DOHH2 (cell line): ENCODE measurements around the gene CLEC18B.

ENCODE experiments used
- H3F3A ChIP-seq: fragments of 200-600 bp; sonication (generic), shearing (Covaris generic); 2 replicates; pipeline ENCODE4 v1.6.0; 2016; ENCODE audit warnings: antibody characterized with exemption, mild to moderate bottlenecking; ENCODE audit not compliant: control insufficient read depth, insufficient read depth
- H3K27ac ChIP-seq: fragments of 200-600 bp; sonication (generic); 2 replicates; pipeline ENCODE4 v1.5.1; 2014; ENCODE audit warnings: low read depth, mild to moderate bottlenecking, low read length, moderate library complexity
- H3K27me3 ChIP-seq: fragments of 200-600 bp; sonication (generic); 2 replicates; pipeline ENCODE4 v1.6.1; 2014; ENCODE audit warnings: mild to moderate bottlenecking, low read length, mixed read lengths; ENCODE audit not compliant: control insufficient read depth
- H3K36me3 ChIP-seq: fragments of 200-600 bp; sonication (generic); 2 replicates; pipeline ENCODE4 v1.6.1; 2014; ENCODE audit warnings: mild to moderate bottlenecking, low read length, moderate library complexity, mixed read lengths; ENCODE audit not compliant: control insufficient read depth
- H3K4me1 ChIP-seq: fragments of 200-600 bp; sonication (generic); 2 replicates; pipeline ENCODE4 v1.6.1; 2014; ENCODE audit warnings: mild to moderate bottlenecking, low read length, mixed read lengths; ENCODE audit not compliant: control insufficient read depth
- H3K4me2 ChIP-seq: fragments of 200-600 bp; sonication (generic); 2 replicates; pipeline ENCODE4 v1.6.0; 2014; ENCODE audit warnings: mild to moderate bottlenecking, low read length, moderate library complexity
- H3K4me3 ChIP-seq: fragments of 200-600 bp; sonication (generic); 2 replicates; pipeline ENCODE4 v1.5.1; 2014; ENCODE audit warnings: mild to moderate bottlenecking, low read length, mixed read lengths
- H3K79me2 ChIP-seq: fragments of 200-600 bp; sonication (generic); 2 replicates; pipeline ENCODE4 v1.6.1; 2014; ENCODE audit warnings: mild to moderate bottlenecking, low read length, mixed read lengths; ENCODE audit not compliant: control insufficient read depth
- H3K9me2 ChIP-seq: fragments of 200-600 bp; sonication (generic); replicated peaks from 2 replicates; pipeline ENCODE4 v1.6.1; 2014; ENCODE audit warnings: mild to moderate bottlenecking, low read length, mixed read lengths; ENCODE audit not compliant: control insufficient read depth
- H3K9me3 ChIP-seq: fragments of 200-600 bp; sonication (generic); 2 replicates; pipeline ENCODE4 v1.6.1; 2014; ENCODE audit warnings: antibody characterized with exemption, low read length, mixed read lengths; ENCODE audit not compliant: control insufficient read depth, insufficient read depth
- H4K20me1 ChIP-seq: fragments of 200-600 bp; sonication (generic); 2 replicates; pipeline ENCODE4 v1.6.0; 2014; ENCODE audit warnings: low read depth, mild to moderate bottlenecking, antibody characterized with exemption, low read length, moderate library complexity; ENCODE audit not compliant: control insufficient read depth, insufficient read depth
- CTCF ChIP-seq: fragments of 200-600 bp; sonication (generic); IDR thresholded peaks from one replicate; pipeline ENCODE4 v1.5.1; 2014; ENCODE audit warnings: antibody characterized with exemption, mild to moderate bottlenecking, low read depth, low read length; ENCODE audit not compliant: poor library complexity, severe bottlenecking
- EZH2phosphoT487 ChIP-seq: fragments of 200-600 bp; sonication (generic); IDR thresholded peaks from 2 replicates; pipeline ENCODE4 v1.6.1; 2017; ENCODE audit warnings: borderline replicate concordance, mild to moderate bottlenecking, antibody characterized with exemption, low read length, moderate library complexity, mixed read lengths

Gene CLEC18B

GRCh38 chr16:74456290-74456625, 35.0 kb upstream of the CLEC18B start:
- H3K36me3 ChIP-seq = peaks cover 32% of the 10 kb centered on the region
- no peaks in the 10 kb centered on the region for H3K79me2 ChIP-seq
- peaks cover 17% of the 10 kb centered on the region for H3K4me1 ChIP-seq
- H3K4me2 ChIP-seq = no peak overlapping the region
- H3K27ac ChIP-seq = no peak overlapping the region
- TF ChIP-seq EZH2phosphoT487 = no peak
- TF ChIP-seq CTCF = no peak
- H3K27me3 ChIP-seq = no peaks in the 10 kb centered on the region
- no peaks in the 10 kb centered on the region for H3F3A ChIP-seq
- H3K4me3 ChIP-seq = no peak overlapping the region
- no peaks in the 10 kb centered on the region for H3K9me3 ChIP-seq
- H4K20me1 ChIP-seq = no peaks in the 10 kb centered on the region
- no peaks in the 10 kb centered on the region for H3K9me2 ChIP-seq

GRCh38 chr16:74455619-74456289, 34.5 kb upstream of the CLEC18B start:
- peaks cover 17% of the 10 kb centered on the region for H3K4me1 ChIP-seq
- no peaks in the 10 kb centered on the region for H3K27me3 ChIP-seq
- H3K36me3 ChIP-seq = peaks cover 35% of the 10 kb centered on the region
- H3K4me2 ChIP-seq = no peak overlapping the region
- no peak overlapping the region for H3K27ac ChIP-seq
- no peaks in the 10 kb centered on the region for H3K9me3 ChIP-seq
- no peak overlapping the region for H3K4me3 ChIP-seq
- H3K79me2 ChIP-seq = no peaks in the 10 kb centered on the region
- H4K20me1 ChIP-seq = no peaks in the 10 kb centered on the region
- no peaks in the 10 kb centered on the region for H3F3A ChIP-seq
- H3K9me2 ChIP-seq = no peaks in the 10 kb centered on the region
- TF ChIP-seq CTCF (no peak), EZH2phosphoT487 (no peak)

GRCh38 chr16:74455213-74455612, 33.9 kb upstream of the CLEC18B start:
- peaks cover 31% of the 10 kb centered on the region for H3K36me3 ChIP-seq
- H3K4me2 ChIP-seq = no peak overlapping the region
- no peaks in the 10 kb centered on the region for H3K9me2 ChIP-seq
- no peaks in the 10 kb centered on the region for H3F3A ChIP-seq
- H3K27me3 ChIP-seq = no peaks in the 10 kb centered on the region
- no peaks in the 10 kb centered on the region for H4K20me1 ChIP-seq
- no peak overlapping the region for H3K4me3 ChIP-seq
- no peaks in the 10 kb centered on the region for H3K9me3 ChIP-seq
- H3K79me2 ChIP-seq = no peaks in the 10 kb centered on the region
- no peak overlapping the region for H3K27ac ChIP-seq
- TF ChIP-seq CTCF = no peak
- TF ChIP-seq EZH2phosphoT487 = no peak
- H3K4me1 ChIP-seq = peaks cover 17% of the 10 kb centered on the region
